HepG2 (cell line): ENCODE results near the gene RPS19. TPM values are rescaled to one million over a fixed set of nuclear protein-coding genes. Genes with fewer than 3 reads are reported as not detected.

ENCODE experiments used
- ATAC-seq: fragments of 200-7000 bp; cut with Tn5 transposase; 3 replicates; pipeline ENCODE4 v1.9.1; 2020; ENCODE audit warnings: mild to moderate bottlenecking, moderate library complexity
- BruUV-seq: library from RNA; stranded (reverse); fragments of 400-500 nt; replicated peaks from 2 replicates; lab custom pipeline; 2021; lab: Mats Ljungman, UMichigan
- CTCF ChIA-PET: fragments of 300-600 bp; formaldehyde crosslinking; extraction: SDS; loops from one replicate; lab custom pipeline; 2021; ENCODE audit warnings: low total read pairs, inconsistent platforms, low intra/inter-chr PET ratio; lab: Yijun Ruan, JAX
- POLR2A ChIA-PET: fragments of 350-600 bp; sonication (Branson Sonifier 250); formaldehyde crosslinking; loops from one replicate; lab custom pipeline; 2020; ENCODE audit warnings: antibody characterized with exemption, inconsistent platforms; lab: Yijun Ruan, JAX
- DNase-seq: peaks from one replicate; pipeline ENCODE4 v3.0.0-alpha.2; 2015; ENCODE audit warnings: low spot score
- FAIRE-seq: peaks from 3 replicates; lab custom pipeline; 2011; peaks lifted over from hg19 to GRCh38; lab: Jason Lieb, UNC
- H2AFZ ChIP-seq: one replicate; pipeline ENCODE4 v1.6.1; 2011; ENCODE audit warnings: low read length, inconsistent platforms
- H3K27ac ChIP-seq: fragments of 300-600 bp; 3 replicates; pipeline ENCODE4 v1.8.0; 2011; ENCODE audit warnings: mixed run types, mild to moderate bottlenecking, mixed read lengths, low read length, inconsistent platforms; ENCODE audit not compliant: insufficient read depth; ENCODE audit errors: extremely low read length
- H3K27me3 ChIP-seq, 2 experiments: fragments of 200-600 bp in 1 of 2; 2 replicates in 1 of 2; 3 replicates in 1 of 2; pipeline versions ENCODE4 v1.6.0 to v1.8.0; 2011; ENCODE audit warnings: low read length in 2 of 2, mild to moderate bottlenecking in 2 of 2, moderate library complexity in 2 of 2, inconsistent platforms in 1 of 2; ENCODE audit not compliant: insufficient read depth in 2 of 2, control insufficient read depth in 1 of 2
- H3K36me3 ChIP-seq, 2 experiments: fragments of 200-600 bp in 1 of 2; replicated peaks in 1 of 2; 2 replicates in 1 of 2; 3 replicates in 1 of 2; pipeline versions ENCODE4 v1.5.1 to v1.8.0; 2011; ENCODE audit warnings: low read length in 2 of 2, inconsistent platforms in 1 of 2; ENCODE audit not compliant: insufficient read depth in 2 of 2, control insufficient read depth in 1 of 2
- H3K4me1 ChIP-seq: 2 replicates; pipeline ENCODE4 v1.5.1; 2012; ENCODE audit warnings: low read length, inconsistent platforms; ENCODE audit not compliant: insufficient read depth
- H3K4me2 ChIP-seq: 2 replicates; pipeline ENCODE4 v1.6.0; 2011; ENCODE audit warnings: low read depth, low read length, inconsistent platforms
- H3K4me3 ChIP-seq, 3 experiments: fragments of 200-600 bp in 1 of 3; sonication (generic), shearing (Covaris generic) in 1 of 3; replicated peaks in 1 of 3; 2 replicates each; pipeline ENCODE4 v1.5.1; 2011 to 2016; ENCODE audit warnings: low read length in 3 of 3, inconsistent platforms in 2 of 3, low read depth in 2 of 3, mild to moderate bottlenecking in 2 of 3, control low read depth in 1 of 3, mixed read lengths in 1 of 3; ENCODE audit not compliant: insufficient read depth in 1 of 3
- H3K79me2 ChIP-seq: one replicate; pipeline ENCODE4 v1.6.1; 2011; ENCODE audit warnings: low read length, inconsistent platforms; ENCODE audit not compliant: insufficient read depth
- H3K9ac ChIP-seq: 2 replicates; pipeline ENCODE4 v1.6.0; 2011; ENCODE audit warnings: mild to moderate bottlenecking, low read depth, low read length, inconsistent platforms; ENCODE audit not compliant: insufficient read depth
- H3K9me3 ChIP-seq: 2 replicates; pipeline ENCODE4 v1.5.1; 2012; ENCODE audit warnings: mild to moderate bottlenecking, low read length
- H4K20me1 ChIP-seq: 2 replicates; pipeline ENCODE4 v1.6.0; 2011; ENCODE audit warnings: inconsistent platforms, mild to moderate bottlenecking, low read length, moderate library complexity; ENCODE audit not compliant: insufficient read depth
- AGO2 ChIP-seq: fragments of 200-400 bp; formaldehyde crosslinking; optimal IDR thresholded peaks from 2 replicates; pipeline ENCODE3; 2017; ENCODE audit warnings: mild to moderate bottlenecking, low read depth, low read length, moderate library complexity
- EZH2 ChIP-seq: conservative IDR thresholded peaks from 2 replicates; pipeline ENCODE4 v1.6.1; 2012; ENCODE audit warnings: mild to moderate bottlenecking, low read depth, low read length, moderate library complexity
- MAFG ChIP-seq: sonication (generic); formaldehyde crosslinking; IDR thresholded peaks from 2 replicates; pipeline ENCODE4 v1.5.1; 2020; ENCODE audit warnings: mild to moderate bottlenecking, missing genetic modification reagents
- MTA1 ChIP-seq: sonication (generic); formaldehyde crosslinking; IDR thresholded peaks from 2 replicates; pipeline ENCODE4 v1.4.0; 2020; ENCODE audit warnings: missing genetic modification reagents, mild to moderate bottlenecking, borderline replicate concordance
- RFX5 ChIP-seq: IDR thresholded peaks from 2 replicates; pipeline ENCODE4 v1.6.1; 2011; ENCODE audit warnings: low read depth, low read length, improper control_type of control experiment
- SP5 ChIP-seq: IDR thresholded peaks from 2 replicates; pipeline ENCODE4 v1.6.1; 2016; ENCODE audit warnings: low read depth, borderline replicate concordance
- ZNF12 ChIP-seq: sonication (generic); formaldehyde crosslinking; IDR thresholded peaks from 2 replicates; pipeline ENCODE4 v1.5.0; 2020; ENCODE audit warnings: missing genetic modification reagents
- WGBS: methylation state at CpG from one replicate; pipeline ENCODE4 v1.1.6; 2017; ENCODE audit warnings: low lambda C conversion rate; 5-methylcytosine and 5-hydroxymethylcytosine counted together
- in situ Hi-C: cut with HindIII; loops from 2 replicates; pipeline ENCODE4 v1.10.0; 2017; ENCODE audit warnings: low pct_unique_long_range_greater_than_20kb; ENCODE audit not compliant: extremely low pct_ligation_motif_present
- intact Hi-C: fragments of 100-400 bp; cut with micrococcal nuclease; formaldehyde crosslinking; loops from one replicate; pipeline ENCODE4 v1.10.0; 2022; ENCODE audit not compliant: unreplicated experiment
- polyA plus RNA-seq, 8 experiments: library from polyadenylated mRNA; depleted of rRNA in 3 of 8; stranded (reverse) in 7 of 8; unstranded in 1 of 8; fragments of >200 nt; fragmentation: Illumina TruSeq in 4 of 8; extraction: Trizol in 4 of 8; gene quantifications; 2 replicates each; pipeline versions ENCODE4 v1.2.1 to v1.2.3, GENCODE V29; 2011 to 2016; ENCODE audit warnings: low read depth in 4 of 8, missing spikeins in 1 of 8, mixed read lengths in 1 of 8; ENCODE audit not compliant: insufficient read depth in 1 of 8
- total RNA-seq, 5 experiments: library from RNA; depleted of rRNA; stranded (reverse); fragments of >200 nt; fragmentation: Illumina TruSeq; extraction: Trizol; gene quantifications; 2 replicates each; pipeline ENCODE4 v1.2.3, GENCODE V29; 2016; ENCODE audit warnings: low read depth in 1 of 5
- TF ChIP-seq, protein P1 (sequence below): sonication (generic); formaldehyde crosslinking; IDR thresholded peaks from 2 replicates; pipeline ENCODE4 v1.4.0; 2020; ENCODE audit warnings: missing genetic modification reagents
- TF ChIP-seq, protein P2 (sequence below): sonication (generic); formaldehyde crosslinking; IDR thresholded peaks from 2 replicates; pipeline ENCODE4 v1.4.0; 2020; ENCODE audit warnings: low read depth, mild to moderate bottlenecking, missing genetic modification reagents

Gene RPS19
- total and polyA plus RNA-seq, 2 of the 13 experiments (the other 11 are each of a cell fraction or from before 2014, with no cell fraction given) = 1,983 to 4,758 TPM

DNA sequence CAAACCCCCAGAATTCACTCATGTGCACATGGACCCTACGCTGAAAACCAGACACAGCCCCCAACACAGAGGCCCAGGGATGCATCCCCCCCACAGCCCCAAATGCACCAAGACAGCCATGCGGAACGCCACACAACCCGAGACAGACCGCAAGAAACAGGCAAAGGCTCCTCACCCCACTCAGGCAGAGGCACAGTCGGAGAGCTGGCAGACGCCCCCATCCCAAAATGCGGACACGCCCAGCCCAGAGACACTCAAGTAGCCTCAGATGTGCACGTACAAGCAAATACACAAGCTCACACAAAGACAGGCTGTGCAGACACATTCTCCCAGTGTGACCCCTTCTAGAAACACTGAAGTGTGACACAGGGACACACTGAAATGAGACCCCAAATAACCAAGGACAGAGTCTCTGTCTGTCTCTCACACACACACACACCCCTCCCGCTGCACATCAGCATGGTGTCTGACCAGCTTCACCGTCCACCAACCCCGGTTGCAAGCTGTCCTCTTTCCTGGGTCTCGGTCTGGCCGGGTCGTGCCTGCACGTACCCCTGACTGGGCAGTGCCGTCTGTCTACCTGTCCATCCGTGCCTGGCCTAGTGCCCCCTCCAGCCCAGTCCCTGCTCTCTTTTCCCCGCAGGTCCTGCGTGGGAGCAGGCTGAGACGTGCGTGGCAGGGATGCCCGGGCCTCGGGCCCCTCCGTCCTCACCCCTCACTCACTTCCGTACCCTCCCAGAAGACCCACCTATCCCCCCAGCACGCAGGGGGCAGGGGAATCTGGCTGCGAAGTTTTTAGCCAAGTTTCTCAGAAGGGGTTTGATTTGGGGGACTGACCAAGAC is 52.1 kb downstream of the RPS19 start:
- no peak overlapping the region for H3K4me2 ChIP-seq
- CTCF ChIA-PET = no interaction called here
- ATAC-seq (peak; percentile 8; the same call in 2 of the 3 replicates), DNase-seq (no peak), FAIRE-seq (no peak)
- intact Hi-C loops = no loop called here
- no peaks in the 10 kb centered on the region for H3K9me3 ChIP-seq
- no peak overlapping the region for H3K4me3 ChIP-seq
- BruUV-seq = no TSS peak
- POLR2A ChIA-PET = interaction anchor here (1.4 kb wide), 1 partner anchor 52 kb away, joined by 3 read pairs; the partner anchor contains the start of gene RPS19
- H3K36me3 ChIP-seq = peaks cover 0 to under 1% of the 10 kb centered on the region in 2 experiments; a peak in 1 of 5 replicates
- TF ChIP-seq RFX5 = no peak
- TF ChIP-seq, protein P1, sequence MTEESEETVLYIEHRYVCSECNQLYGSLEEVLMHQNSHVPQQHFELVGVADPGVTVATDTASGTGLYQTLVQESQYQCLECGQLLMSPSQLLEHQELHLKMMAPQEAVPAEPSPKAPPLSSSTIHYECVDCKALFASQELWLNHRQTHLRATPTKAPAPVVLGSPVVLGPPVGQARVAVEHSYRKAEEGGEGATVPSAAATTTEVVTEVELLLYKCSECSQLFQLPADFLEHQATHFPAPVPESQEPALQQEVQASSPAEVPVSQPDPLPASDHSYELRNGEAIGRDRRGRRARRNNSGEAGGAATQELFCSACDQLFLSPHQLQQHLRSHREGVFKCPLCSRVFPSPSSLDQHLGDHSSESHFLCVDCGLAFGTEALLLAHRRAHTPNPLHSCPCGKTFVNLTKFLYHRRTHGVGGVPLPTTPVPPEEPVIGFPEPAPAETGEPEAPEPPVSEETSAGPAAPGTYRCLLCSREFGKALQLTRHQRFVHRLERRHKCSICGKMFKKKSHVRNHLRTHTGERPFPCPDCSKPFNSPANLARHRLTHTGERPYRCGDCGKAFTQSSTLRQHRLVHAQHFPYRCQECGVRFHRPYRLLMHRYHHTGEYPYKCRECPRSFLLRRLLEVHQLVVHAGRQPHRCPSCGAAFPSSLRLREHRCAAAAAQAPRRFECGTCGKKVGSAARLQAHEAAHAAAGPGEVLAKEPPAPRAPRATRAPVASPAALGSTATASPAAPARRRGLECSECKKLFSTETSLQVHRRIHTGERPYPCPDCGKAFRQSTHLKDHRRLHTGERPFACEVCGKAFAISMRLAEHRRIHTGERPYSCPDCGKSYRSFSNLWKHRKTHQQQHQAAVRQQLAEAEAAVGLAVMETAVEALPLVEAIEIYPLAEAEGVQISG (CRISPR knock-in tag) = 0 out of 2 replicates have a peak, but pooled peaks have one; percentile 23
- TF ChIP-seq, protein P2, sequence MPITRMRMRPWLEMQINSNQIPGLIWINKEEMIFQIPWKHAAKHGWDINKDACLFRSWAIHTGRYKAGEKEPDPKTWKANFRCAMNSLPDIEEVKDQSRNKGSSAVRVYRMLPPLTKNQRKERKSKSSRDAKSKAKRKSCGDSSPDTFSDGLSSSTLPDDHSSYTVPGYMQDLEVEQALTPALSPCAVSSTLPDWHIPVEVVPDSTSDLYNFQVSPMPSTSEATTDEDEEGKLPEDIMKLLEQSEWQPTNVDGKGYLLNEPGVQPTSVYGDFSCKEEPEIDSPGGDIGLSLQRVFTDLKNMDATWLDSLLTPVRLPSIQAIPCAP (CRISPR knock-in tag) = no peak
- TF ChIP-seq EZH2 = peak; percentile 86; the same call in 1 of the 2 replicates
- TF ChIP-seq MAFG (CRISPR knock-in tag) = no peak
- no peak for TF ChIP-seq MTA1 (CRISPR knock-in tag)
- TF ChIP-seq SP5 (CRISPR knock-in tag) = no peak
- no peak for TF ChIP-seq ZNF12 (CRISPR knock-in tag)
- TF ChIP-seq AGO2 = peak; percentile 21
- in situ Hi-C loops = no loop called here
- no peaks in the 10 kb centered on the region for H3K79me2 ChIP-seq
- no peak overlapping the region for H3K9ac ChIP-seq
- H3K4me1 ChIP-seq = no peaks in the 10 kb centered on the region
- no peak overlapping the region for H2AFZ ChIP-seq
- H4K20me1 ChIP-seq = no peaks in the 10 kb centered on the region
- no peak overlapping the region for H3K27ac ChIP-seq
- 57% methylated on average over 17 of the region's 29 CpGs for WGBS
- peaks cover 10 to 35% of the 10 kb centered on the region in 2 experiments for H3K27me3 ChIP-seq
